KMS-11 (cell line): ENCODE measurements around the gene HPCAL1.
A peak's percentile ranks its signal among the peaks of the same experiment; 100 is the strongest.

Source experiments
- H2AFZ ChIP-seq: fragments of 200-600 bp; sonication (generic); 2 replicates; pipeline ENCODE4 v1.6.1; 2016; ENCODE audit warnings: antibody characterized with exemption, mixed run types, low read depth
- H3K27ac ChIP-seq: fragments of 200-600 bp; sonication (generic); 2 replicates; pipeline ENCODE4 v1.6.1; 2016; ENCODE audit warnings: mild to moderate bottlenecking, mixed run types
- H3K27me3 ChIP-seq: fragments of 200-600 bp; sonication (generic); 2 replicates; pipeline ENCODE4 v1.6.1; 2017; ENCODE audit warnings: mild to moderate bottlenecking, low read depth, mixed run types, moderate library complexity; ENCODE audit not compliant: insufficient read depth
- H3K36me3 ChIP-seq: fragments of 200-600 bp; sonication (generic); 2 replicates; pipeline ENCODE4 v1.6.1; 2017; ENCODE audit warnings: mild to moderate bottlenecking, mixed run types; ENCODE audit not compliant: insufficient read depth
- H3K4me1 ChIP-seq: fragments of 200-600 bp; sonication (generic); 2 replicates; pipeline ENCODE4 v1.6.1; 2016; ENCODE audit warnings: mild to moderate bottlenecking, low read depth, mixed run types; ENCODE audit not compliant: poor library complexity, severe bottlenecking
- H3K4me2 ChIP-seq: fragments of 200-600 bp; sonication (generic); 2 replicates; pipeline ENCODE4 v1.7.0; 2016; ENCODE audit warnings: mild to moderate bottlenecking, mixed run types
- H3K4me3 ChIP-seq: fragments of 200-600 bp; sonication (generic); IDR thresholded peaks from 2 replicates; pipeline ENCODE4 v1.6.1; 2017; ENCODE audit warnings: low read depth, low read length, mixed read lengths; ENCODE audit not compliant: insufficient read depth
- H3K79me2 ChIP-seq: fragments of 200-600 bp; sonication (generic); 2 replicates; pipeline ENCODE4 v1.6.1; 2016; ENCODE audit warnings: low read depth, mixed run types; ENCODE audit not compliant: insufficient read depth
- H3K9ac ChIP-seq: fragments of 200-600 bp; sonication (generic); 2 replicates; pipeline ENCODE4 v1.6.1; 2016; ENCODE audit warnings: mild to moderate bottlenecking, mixed run types
- H4K20me1 ChIP-seq: fragments of 200-600 bp; sonication (generic); 2 replicates; pipeline ENCODE4 v1.6.1; 2016; ENCODE audit warnings: mild to moderate bottlenecking, mixed run types; ENCODE audit not compliant: insufficient read depth
- CTCF ChIP-seq: fragments of 200-600 bp; sonication (generic); conservative IDR thresholded peaks from 2 replicates; pipeline ENCODE4 v1.6.1; 2017; ENCODE audit warnings: low read depth, mild to moderate bottlenecking, antibody characterized with exemption, low read length, moderate library complexity, mixed read lengths

HPCAL1 gene

DNA sequence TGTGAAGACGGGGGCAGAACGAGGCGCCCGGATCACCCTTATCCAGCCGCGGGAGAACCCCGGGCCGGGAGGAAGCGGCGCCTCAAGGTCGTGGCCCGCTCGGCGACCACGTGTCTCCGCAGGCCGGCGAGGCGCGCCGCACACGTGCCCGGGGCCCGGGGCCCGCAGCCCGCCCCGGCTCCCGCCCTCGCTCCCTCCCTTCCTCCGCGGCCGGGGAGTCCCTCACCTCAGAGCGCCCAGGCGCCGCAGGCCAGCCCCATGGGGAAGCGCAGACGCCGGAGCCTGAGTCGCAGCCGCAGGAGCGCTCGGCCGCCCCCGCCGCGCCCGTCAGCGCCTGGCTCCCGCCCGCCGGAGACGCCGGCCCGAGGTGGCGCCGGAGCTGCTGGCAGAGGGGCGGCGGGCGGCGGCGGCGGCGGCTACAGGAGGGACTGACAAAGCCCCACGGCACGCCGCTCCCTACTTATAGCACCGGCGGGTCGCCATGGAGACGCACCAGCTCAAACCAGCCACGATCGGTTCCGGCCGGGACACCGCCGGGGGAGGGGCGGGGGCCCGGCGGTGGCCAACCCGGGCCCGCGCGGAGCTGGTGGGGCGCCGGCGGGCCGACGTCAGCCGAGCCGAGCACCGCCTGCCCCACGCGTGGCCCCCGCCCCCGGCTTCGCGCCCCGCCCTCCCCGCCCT is 145.3 kb downstream of the HPCAL1 start, which contains the start of gene ODC1:
TSS of gene ODC1 (minus strand) at position 433 of the 681 bp plus-strand sequence. CDS start 3,295 bp downstream, outside the sequence.
- Histone ChIP-seq H3K9ac (peak within 1 kb of the TSS; percentile 95), H3K36me3 (peaks cover 23% of the 10 kb centered on the region), H3K4me1 (peaks cover 49% of the 10 kb centered on the region), H3K27me3 (no peaks in the 10 kb centered on the region), H3K79me2 (peaks cover 47% of the 10 kb centered on the region), H2AFZ (peak within 1 kb of the TSS; percentile 89), H3K27ac (peak within 1 kb of the TSS; percentile 94), H3K4me2 (peak within 1 kb of the TSS; percentile 85), H3K4me3 (peak within 1 kb of the TSS; percentile 61), H4K20me1 (peaks cover 23% of the 10 kb centered on the region)
- no peak for TF ChIP-seq CTCF

GRCh38 chr2:10448576-10449485 is 146.1 kb downstream of the HPCAL1 start:
- H3K4me1 ChIP-seq, result peaks cover 57% of the 10 kb centered on the region

DNA sequence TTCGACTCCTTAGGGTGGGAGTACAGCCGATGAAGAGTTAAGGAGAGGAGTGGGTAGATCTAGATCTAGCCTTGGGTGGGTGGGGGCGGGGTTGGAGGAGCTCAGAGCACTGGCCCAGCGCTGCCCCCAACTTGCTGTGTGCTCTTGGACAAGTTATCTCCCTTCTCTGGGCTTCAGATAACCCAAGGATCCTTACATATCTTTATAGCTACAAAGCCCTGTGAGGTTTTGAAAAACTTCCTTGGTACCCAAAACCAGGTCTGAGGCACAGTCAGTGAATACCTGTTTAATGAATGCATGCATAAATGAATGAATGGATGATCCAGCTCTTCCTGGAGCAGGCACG is 146.8 kb downstream of the HPCAL1 start:
- no peak for TF ChIP-seq CTCF
- H3K4me3 ChIP-seq, result peak overlapping the region; percentile 61
- H2AFZ ChIP-seq, result no peak overlapping the region
- no peaks in the 10 kb centered on the region for H3K27me3 ChIP-seq
- peaks cover 20% of the 10 kb centered on the region for H4K20me1 ChIP-seq
- H3K4me1 ChIP-seq, result peaks cover 53% of the 10 kb centered on the region
- H3K36me3 ChIP-seq, result peaks cover 9% of the 10 kb centered on the region; the same call in 1 of the 2 replicates
- H3K4me2 ChIP-seq, result peak overlapping the region; percentile 78; the same call in 1 of the 2 replicates
- H3K9ac ChIP-seq, result peak overlapping the region; percentile 93; the same call in 1 of the 2 replicates
- no peak overlapping the region for H3K27ac ChIP-seq
- H3K79me2 ChIP-seq, result peaks cover 33% of the 10 kb centered on the region

More at GRCh38 chr2:10448576-10449485, 146.1 kb downstream of the HPCAL1 start:
- peak overlapping the region; percentile 78 for H3K4me2 ChIP-seq
- peak overlapping the region; percentile 89 for H2AFZ ChIP-seq
- peak overlapping the region; percentile 61 for H3K4me3 ChIP-seq
- TF ChIP-seq CTCF, result no peak
- peak overlapping the region; percentile 93 for H3K9ac ChIP-seq
- H3K27me3 ChIP-seq, result no peaks in the 10 kb centered on the region
- peaks cover 20% of the 10 kb centered on the region for H4K20me1 ChIP-seq
- peak overlapping the region; percentile 94 for H3K27ac ChIP-seq
- H3K36me3 ChIP-seq, result peaks cover 15% of the 10 kb centered on the region
- H3K79me2 ChIP-seq, result peaks cover 39% of the 10 kb centered on the region

DNA sequence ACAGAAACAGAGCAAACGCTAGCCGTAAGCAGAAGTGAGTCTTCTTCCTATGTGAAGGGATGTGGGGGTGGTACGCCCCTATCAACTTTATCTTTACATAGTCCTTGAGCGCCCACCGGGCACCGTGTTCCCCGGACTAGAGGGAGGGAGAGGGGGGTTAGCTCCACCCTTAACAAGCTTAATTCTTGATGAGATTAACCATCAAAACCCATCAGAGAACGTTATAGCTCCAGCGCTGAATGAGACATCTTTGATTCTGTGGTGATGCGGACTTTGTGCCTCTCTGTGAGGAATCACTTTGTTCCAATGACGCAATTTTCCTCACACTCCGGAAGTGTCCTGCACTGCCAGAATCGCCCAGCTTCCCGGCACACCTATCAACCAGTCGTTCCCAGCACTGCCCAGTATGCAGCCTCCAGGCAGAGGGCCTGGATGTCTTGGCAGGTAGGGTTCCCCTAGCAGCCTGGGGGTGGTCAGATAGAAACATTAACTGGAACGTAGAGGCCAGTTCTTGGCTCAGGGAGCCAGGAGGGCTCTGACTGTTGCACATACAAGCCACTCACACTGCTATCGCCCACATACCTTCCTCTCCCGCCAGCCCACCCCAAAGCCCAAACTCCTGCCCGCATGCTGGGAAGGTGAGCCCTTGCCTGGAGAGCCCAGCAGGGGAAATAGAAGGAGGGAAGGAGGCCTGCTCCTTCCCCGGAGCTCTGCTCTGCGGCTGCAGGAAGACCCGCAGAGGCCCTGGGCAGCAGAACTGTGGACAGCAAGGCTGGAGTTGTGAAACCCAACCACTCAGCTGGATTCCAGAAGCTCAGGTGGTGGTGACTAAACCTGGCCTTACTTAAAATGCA is 147.4 kb downstream of the HPCAL1 start:
- Histone ChIP-seq H3K27me3 (no peaks in the 10 kb centered on the region), H4K20me1 (peaks cover 17% of the 10 kb centered on the region), H3K4me2 (peak overlapping the region; percentile 33; the same call in 1 of the 2 replicates), H3K4me1 (peaks cover 47% of the 10 kb centered on the region), H3K9ac (no peak overlapping the region), H3K36me3 (0 out of 2 replicates have a peak, but pooled peaks cover 3% of the 10 kb centered on the region), H2AFZ (no peak overlapping the region), H3K4me3 (no peak overlapping the region), H3K27ac (no peak overlapping the region), H3K79me2 (peaks cover 27% of the 10 kb centered on the region)
- TF ChIP-seq CTCF, result no peak
